Spleen (tissue), 7 donors: ENCODE measurements around the gene KCNH8.

Source experiments
- CTCF ChIP-seq, 11 experiments: fragments of 200-600 bp in 7 of 11; fragments of 450-650 bp in 4 of 11; sonication (generic) in 4 of 11; IDR thresholded peaks in 8 of 11; conservative IDR thresholded peaks in 3 of 11; 1 replicate in 7 of 11; 2 replicates in 4 of 11; pipeline versions ENCODE4 v1.4.0 to v1.8.0; 2016 to 2021; ENCODE audit warnings: antibody characterized with exemption in 11 of 11, inconsistent platforms in 4 of 11, mild to moderate bottlenecking in 1 of 11
- POLR2A ChIP-seq, 3 donors: fragments of 450-650 bp; IDR thresholded peaks; one replicate each; pipeline ENCODE4 v1.5.1; 2017; ENCODE audit warnings: antibody characterized with exemption in 3 of 3, mild to moderate bottlenecking in 1 of 3
- donor health status: DM: no; HTN: no; CAD: no; lungs with moderate emphysema.
- donor health status: DM: no; HTN: no; CAD: no.
- donor health status: DM: no; HTN: no; CAD: no.

- TF ChIP-seq POLR2A (IDR thresholded peaks at IDR 0.05) (no peak), CTCF (IDR thresholded peaks at IDR 0.05 in 8 of 11, conservative IDR thresholded peaks at IDR 0.05 in 3 of 11) (no peak)
Observed at GRCh38 chr3:19267040-19267439, 118.7 kb downstream of the KCNH8 start.
